GM23338 (cell line): ENCODE results near the gene C6. TPM values are rescaled to one million over a fixed set of nuclear protein-coding genes. Genes with fewer than 3 reads are reported as not detected.

ENCODE experiments used
- ATAC-seq: fragments of 200-7000 bp; cut with Tn5 transposase; 3 replicates; pipeline ENCODE4 v1.9.1; 2020
- DNase-seq: peaks from one replicate; pipeline ENCODE4 v3.0.0-alpha.2; 2015; ENCODE audit warnings: low spot score
- H2AFZ ChIP-seq: fragments of 200-600 bp; sonication (generic); 2 replicates; pipeline ENCODE4 v1.8.0; 2016; ENCODE audit warnings: antibody characterized with exemption, mild to moderate bottlenecking, moderate library complexity
- H3F3A ChIP-seq: fragments of 200-600 bp; sonication (generic); replicated peaks from 2 replicates; pipeline ENCODE4 v1.8.0; 2017; ENCODE audit warnings: antibody characterized with exemption, mixed run types, low read depth
- H3K27ac ChIP-seq: fragments of 200-600 bp; sonication (generic); 2 replicates; pipeline ENCODE4 v1.6.1; 2016; ENCODE audit warnings: low read depth
- H3K27me3 ChIP-seq: fragments of 200-600 bp; sonication (generic); 2 replicates; pipeline ENCODE4 v1.8.0; 2016; ENCODE audit warnings: mild to moderate bottlenecking, mixed run types, moderate library complexity; ENCODE audit not compliant: insufficient read depth
- H3K36me3 ChIP-seq: fragments of 200-600 bp; sonication (generic); 2 replicates; pipeline ENCODE4 v1.8.0; 2016; ENCODE audit warnings: mild to moderate bottlenecking; ENCODE audit not compliant: insufficient read depth
- H3K4me1 ChIP-seq: fragments of 200-600 bp; sonication (generic); 2 replicates; pipeline ENCODE4 v1.8.0; 2016; ENCODE audit warnings: mild to moderate bottlenecking, moderate library complexity; ENCODE audit not compliant: insufficient read depth
- H3K4me2 ChIP-seq: fragments of 200-600 bp; sonication (generic); 2 replicates; pipeline ENCODE4 v1.7.1; 2017; ENCODE audit warnings: mixed run types
- H3K4me3 ChIP-seq: fragments of 200-600 bp; sonication (generic); 2 replicates; pipeline ENCODE4 v1.6.1; 2016; ENCODE audit warnings: mixed run types
- H3K79me2 ChIP-seq: fragments of 200-600 bp; sonication (generic); replicated peaks from 2 replicates; pipeline ENCODE4 v1.8.0; 2017; ENCODE audit warnings: mild to moderate bottlenecking; ENCODE audit not compliant: insufficient read depth
- H3K9me2 ChIP-seq: fragments of 200-600 bp; sonication (generic); 2 replicates; pipeline ENCODE4 v1.8.0; 2017; ENCODE audit not compliant: insufficient read depth
- H4K20me1 ChIP-seq: fragments of 200-600 bp; sonication (generic); replicated peaks from 2 replicates; pipeline ENCODE4 v1.8.0; 2017; ENCODE audit warnings: mild to moderate bottlenecking; ENCODE audit not compliant: insufficient read depth
- H3K27ac Mint-ChIP-seq: 2 replicates; pipeline ENCODE4 v1.8.0; 2020; ENCODE audit warnings: inconsistent platforms, mild to moderate bottlenecking, moderate library complexity, mixed read lengths
- H3K27me3 Mint-ChIP-seq: 3 replicates; pipeline ENCODE4 v1.8.0; 2022; ENCODE audit warnings: low read depth, mild to moderate bottlenecking, moderate library complexity, mixed read lengths, inconsistent platforms; ENCODE audit not compliant: insufficient read depth, poor library complexity
- H3K36me3 Mint-ChIP-seq: 3 replicates; pipeline ENCODE4 v1.8.0; 2021; ENCODE audit warnings: low read depth, mild to moderate bottlenecking, inconsistent platforms, moderate library complexity, mixed read lengths
- H3K4me1 Mint-ChIP-seq: 3 replicates; pipeline ENCODE4 v1.8.0; 2020; ENCODE audit warnings: mild to moderate bottlenecking, inconsistent platforms, mixed read lengths
- H3K4me3 Mint-ChIP-seq: 3 replicates; pipeline ENCODE4 v1.8.0; 2021; ENCODE audit warnings: moderate library complexity, mild to moderate bottlenecking, inconsistent platforms, mixed read lengths
- H3K9me3 Mint-ChIP-seq: 3 replicates; pipeline ENCODE4 v1.8.0; 2020; ENCODE audit warnings: moderate library complexity, mild to moderate bottlenecking, inconsistent platforms, mixed read lengths
- POLR2AphosphoS5 ChIP-seq: IDR thresholded peaks from 2 replicates; pipeline ENCODE4 v1.6.1; 2016; ENCODE audit warnings: antibody characterized with exemption, low read depth
- REST ChIP-seq: IDR thresholded peaks from one replicate; pipeline ENCODE4 v1.6.1; 2018; ENCODE audit warnings: antibody characterized with exemption; ENCODE audit not compliant: unreplicated experiment
- STAT1 ChIP-seq: IDR thresholded peaks from one replicate; pipeline ENCODE4 v1.6.1; 2016; ENCODE audit warnings: antibody characterized with exemption; ENCODE audit not compliant: unreplicated experiment
- polyA plus RNA-seq: library from polyadenylated mRNA; unstranded; fragments of >200 nt; fragmentation: Nextera tagmentation; extraction: Ambion mirVana; gene quantifications from 2 replicates; pipeline ENCODE4 v1.2.1, GENCODE V29; 2016
- total RNA-seq: library from RNA; depleted of rRNA; stranded (reverse); fragments of >200 nt; shearing (Covaris generic); gene quantifications from 2 replicates; pipeline ENCODE4 v1.2.3, GENCODE V29; 2014
- TF ChIP-seq, protein P1 (sequence below): fragments of 250-450 bp; sonication (Bioruptor Pico); IDR thresholded peaks from 2 replicates; pipeline ENCODE4 v1.5.0; 2020; ENCODE audit warnings: mild to moderate bottlenecking, moderate library complexity

Gene C6
- total and polyA plus RNA-seq, 2 experiments from 2014 or later = not detected

- H2AFZ ChIP-seq = peak overlapping the region; percentile 49; the same call in 1 of the 2 replicates
- DNase-seq = no peak
- Mint-ChIP-seq H3K27ac (no peak overlapping the region), H3K36me3 (no peaks in the 10 kb centered on the region), H3K4me1 (no peaks in the 10 kb centered on the region), H3K9me3 (peaks cover 4% of the 10 kb centered on the region; the same call in 1 of the 3 replicates), H3K4me3 (no peak overlapping the region), H3K27me3 (peaks cover 2% of the 10 kb centered on the region)
- H3K27me3 ChIP-seq = no peaks in the 10 kb centered on the region
- no peaks in the 10 kb centered on the region for H4K20me1 ChIP-seq
- no peak overlapping the region for H3K4me3 ChIP-seq
- no peaks in the 10 kb centered on the region for H3K4me1 ChIP-seq
- H3K9me2 ChIP-seq = no peaks in the 10 kb centered on the region; the same call in 1 of the 2 replicates
- no peak overlapping the region for H3K4me2 ChIP-seq
- no peaks in the 10 kb centered on the region for H3K36me3 ChIP-seq
- ATAC-seq = no peak
- H3F3A ChIP-seq = no peaks in the 10 kb centered on the region
- H3K79me2 ChIP-seq = no peaks in the 10 kb centered on the region
- no peak overlapping the region for H3K27ac ChIP-seq
- TF ChIP-seq REST (no peak), STAT1 (no peak), POLR2AphosphoS5 (no peak)
- TF ChIP-seq, protein P1, sequence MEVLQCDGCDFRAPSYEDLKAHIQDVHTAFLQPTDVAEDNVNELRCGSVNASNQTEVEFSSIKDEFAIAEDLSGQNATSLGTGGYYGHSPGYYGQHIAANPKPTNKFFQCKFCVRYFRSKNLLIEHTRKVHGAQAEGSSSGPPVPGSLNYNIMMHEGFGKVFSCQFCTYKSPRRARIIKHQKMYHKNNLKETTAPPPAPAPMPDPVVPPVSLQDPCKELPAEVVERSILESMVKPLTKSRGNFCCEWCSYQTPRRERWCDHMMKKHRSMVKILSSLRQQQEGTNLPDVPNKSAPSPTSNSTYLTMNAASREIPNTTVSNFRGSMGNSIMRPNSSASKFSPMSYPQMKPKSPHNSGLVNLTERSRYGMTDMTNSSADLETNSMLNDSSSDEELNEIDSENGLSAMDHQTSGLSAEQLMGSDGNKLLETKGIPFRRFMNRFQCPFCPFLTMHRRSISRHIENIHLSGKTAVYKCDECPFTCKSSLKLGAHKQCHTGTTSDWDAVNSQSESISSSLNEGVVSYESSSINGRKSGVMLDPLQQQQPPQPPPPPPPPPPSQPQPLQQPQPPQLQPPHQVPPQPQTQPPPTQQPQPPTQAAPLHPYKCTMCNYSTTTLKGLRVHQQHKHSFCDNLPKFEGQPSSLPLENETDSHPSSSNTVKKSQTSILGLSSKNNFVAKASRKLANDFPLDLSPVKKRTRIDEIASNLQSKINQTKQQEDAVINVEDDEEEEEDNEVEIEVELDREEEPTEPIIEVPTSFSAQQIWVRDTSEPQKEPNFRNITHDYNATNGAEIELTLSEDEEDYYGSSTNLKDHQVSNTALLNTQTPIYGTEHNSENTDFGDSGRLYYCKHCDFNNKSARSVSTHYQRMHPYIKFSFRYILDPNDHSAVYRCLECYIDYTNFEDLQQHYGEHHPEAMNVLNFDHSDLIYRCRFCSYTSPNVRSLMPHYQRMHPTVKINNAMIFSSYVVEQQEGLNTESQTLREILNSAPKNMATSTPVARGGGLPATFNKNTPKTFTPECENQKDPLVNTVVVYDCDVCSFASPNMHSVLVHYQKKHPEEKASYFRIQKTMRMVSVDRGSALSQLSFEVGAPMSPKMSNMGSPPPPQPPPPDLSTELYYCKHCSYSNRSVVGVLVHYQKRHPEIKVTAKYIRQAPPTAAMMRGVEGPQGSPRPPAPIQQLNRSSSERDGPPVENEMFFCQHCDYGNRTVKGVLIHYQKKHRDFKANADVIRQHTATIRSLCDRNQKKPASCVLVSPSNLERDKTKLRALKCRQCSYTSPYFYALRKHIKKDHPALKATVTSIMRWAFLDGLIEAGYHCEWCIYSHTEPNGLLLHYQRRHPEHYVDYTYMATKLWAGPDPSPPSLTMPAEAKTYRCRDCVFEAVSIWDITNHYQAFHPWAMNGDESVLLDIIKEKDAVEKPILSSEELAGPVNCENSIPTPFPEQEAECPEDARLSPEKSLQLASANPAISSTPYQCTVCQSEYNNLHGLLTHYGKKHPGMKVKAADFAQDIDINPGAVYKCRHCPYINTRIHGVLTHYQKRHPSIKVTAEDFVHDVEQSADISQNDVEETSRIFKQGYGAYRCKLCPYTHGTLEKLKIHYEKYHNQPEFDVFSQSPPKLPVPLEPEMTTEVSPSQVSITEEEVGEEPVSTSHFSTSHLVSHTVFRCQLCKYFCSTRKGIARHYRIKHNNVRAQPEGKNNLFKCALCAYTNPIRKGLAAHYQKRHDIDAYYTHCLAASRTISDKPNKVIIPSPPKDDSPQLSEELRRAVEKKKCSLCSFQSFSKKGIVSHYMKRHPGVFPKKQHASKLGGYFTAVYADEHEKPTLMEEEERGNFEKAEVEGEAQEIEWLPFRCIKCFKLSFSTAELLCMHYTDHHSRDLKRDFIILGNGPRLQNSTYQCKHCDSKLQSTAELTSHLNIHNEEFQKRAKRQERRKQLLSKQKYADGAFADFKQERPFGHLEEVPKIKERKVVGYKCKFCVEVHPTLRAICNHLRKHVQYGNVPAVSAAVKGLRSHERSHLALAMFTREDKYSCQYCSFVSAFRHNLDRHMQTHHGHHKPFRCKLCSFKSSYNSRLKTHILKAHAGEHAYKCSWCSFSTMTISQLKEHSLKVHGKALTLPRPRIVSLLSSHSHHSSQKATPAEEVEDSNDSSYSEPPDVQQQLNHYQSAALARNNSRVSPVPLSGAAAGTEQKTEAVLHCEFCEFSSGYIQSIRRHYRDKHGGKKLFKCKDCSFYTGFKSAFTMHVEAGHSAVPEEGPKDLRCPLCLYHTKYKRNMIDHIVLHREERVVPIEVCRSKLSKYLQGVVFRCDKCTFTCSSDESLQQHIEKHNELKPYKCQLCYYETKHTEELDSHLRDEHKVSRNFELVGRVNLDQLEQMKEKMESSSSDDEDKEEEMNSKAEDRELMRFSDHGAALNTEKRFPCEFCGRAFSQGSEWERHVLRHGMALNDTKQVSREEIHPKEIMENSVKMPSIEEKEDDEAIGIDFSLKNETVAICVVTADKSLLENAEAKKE = no peak
Measured at GRCh38 chr5:41095324-41096101, 117.8 kb downstream of the C6 start.
